Measurements from ENCODE around the gene B4GALNT3.

Gene B4GALNT3

GRCh38 chr12:560691-561390, 101.1 kb downstream of the B4GALNT3 start:
- peak; percentile 67 for DNase-seq

GRCh38 chr12:561391-561705, 101.6 kb downstream of the B4GALNT3 start:
- no peak for DNase-seq

GRCh38 chr12:561908-562593, 102.3 kb downstream of the B4GALNT3 start:
- no peak for DNase-seq

GRCh38 chr12:562634-563033, 102.9 kb downstream of the B4GALNT3 start:
- no peak for DNase-seq

- DNase-seq, result no peak
Measured at GRCh38 chr12:563250-563781, 103.6 kb downstream of the B4GALNT3 start.

- no peak for DNase-seq
Measured at GRCh38 chr12:563787-564298, 104.1 kb downstream of the B4GALNT3 start.

GRCh38 chr12:565161-565560, 105.4 kb downstream of the B4GALNT3 start:
- DNase-seq, result no peak

GRCh38 chr12:565589-566105, 105.9 kb downstream of the B4GALNT3 start:
- no peak for DNase-seq

- DNase-seq, result no peak
Measured at GRCh38 chr12:568486-568885, 108.7 kb downstream of the B4GALNT3 start.

GRCh38 chr12:569091-569676, 109.4 kb downstream of the B4GALNT3 start:
- no peak for DNase-seq

- DNase-seq, result peak; percentile 95
Measured at GRCh38 chr12:569803-570434, 110.2 kb downstream of the B4GALNT3 start.

GRCh38 chr12:570435-570920, 110.7 kb downstream of the B4GALNT3 start:
- peak; percentile 68 for DNase-seq

GRCh38 chr12:570921-571794, 111.4 kb downstream of the B4GALNT3 start:
- peak; percentile 39 for DNase-seq

- DNase-seq, result no peak
Measured at GRCh38 chr12:571795-572531, 112.2 kb downstream of the B4GALNT3 start.

GRCh38 chr12:572532-572899, 112.8 kb downstream of the B4GALNT3 start:
- no peak for DNase-seq

GRCh38 chr12:573232-573631, 113.5 kb downstream of the B4GALNT3 start:
- DNase-seq, result no peak

GRCh38 chr12:574475-575128, 114.9 kb downstream of the B4GALNT3 start:
- no peak for DNase-seq

- no peak for DNase-seq
Measured at GRCh38 chr12:575129-575502, 115.4 kb downstream of the B4GALNT3 start.

GRCh38 chr12:575948-576614, 116.3 kb downstream of the B4GALNT3 start:
- peak; percentile 91 for DNase-seq

GRCh38 chr12:576615-577110, 116.9 kb downstream of the B4GALNT3 start:
- DNase-seq, result no peak
